ENCODE measurements around the gene TSC2.
"Not testable (repeated sequence)": the region's sequence is repeated elsewhere in the genome, so short reads cannot be mapped to it uniquely, and the experiment has no call there.

The TSC2 gene

GRCh38 chr16:2006317-2006716, 41.5 kb upstream of the TSC2 start:
- Mint-ChIP-seq H3K36me3 (peaks cover 2% of the 10 kb centered on the region), H3K27me3 (no peaks in the 10 kb centered on the region), H3K27ac (peak overlapping the region; percentile 1), H3K9me3 (no peaks in the 10 kb centered on the region), H3K4me3 (no peak overlapping the region), H3K4me1 (peaks cover 36% of the 10 kb centered on the region)
- ATAC-seq (ENCODE audit: low read depth) (no peak), DNase-seq (ENCODE audit: low spot score in 2 of 2) (no peak)

- Mint-ChIP-seq H3K27ac (peak overlapping the region; percentile 1), H3K4me3 (peak overlapping the region; percentile 71), H3K9me3 (no peaks in the 10 kb centered on the region), H3K27me3 (no peaks in the 10 kb centered on the region), H3K4me1 (peaks cover 36% of the 10 kb centered on the region), H3K36me3 (no peaks in the 10 kb centered on the region)
- DNase-seq (ENCODE audit: low spot score in 2 of 2) (no peak), ATAC-seq (ENCODE audit: low read depth) (no peak)
These were observed 40.5 kb upstream of the TSC2 start for GRCh38 chr16:2007081-2007836.

GRCh38 chr16:2008009-2008526, 39.7 kb upstream of the TSC2 start:
- no peak for ATAC-seq (ENCODE audit: low read depth)
- Mint-ChIP-seq H3K9me3 (no peaks in the 10 kb centered on the region), H3K27me3 (no peaks in the 10 kb centered on the region), H3K4me3 (peak overlapping the region; percentile 71), H3K27ac (peak overlapping the region; percentile 26), H3K36me3 (no peaks in the 10 kb centered on the region), H3K4me1 (peaks cover 36% of the 10 kb centered on the region)
- DNase-seq (ENCODE audit: low spot score in 2 of 2): no peak

DNA sequence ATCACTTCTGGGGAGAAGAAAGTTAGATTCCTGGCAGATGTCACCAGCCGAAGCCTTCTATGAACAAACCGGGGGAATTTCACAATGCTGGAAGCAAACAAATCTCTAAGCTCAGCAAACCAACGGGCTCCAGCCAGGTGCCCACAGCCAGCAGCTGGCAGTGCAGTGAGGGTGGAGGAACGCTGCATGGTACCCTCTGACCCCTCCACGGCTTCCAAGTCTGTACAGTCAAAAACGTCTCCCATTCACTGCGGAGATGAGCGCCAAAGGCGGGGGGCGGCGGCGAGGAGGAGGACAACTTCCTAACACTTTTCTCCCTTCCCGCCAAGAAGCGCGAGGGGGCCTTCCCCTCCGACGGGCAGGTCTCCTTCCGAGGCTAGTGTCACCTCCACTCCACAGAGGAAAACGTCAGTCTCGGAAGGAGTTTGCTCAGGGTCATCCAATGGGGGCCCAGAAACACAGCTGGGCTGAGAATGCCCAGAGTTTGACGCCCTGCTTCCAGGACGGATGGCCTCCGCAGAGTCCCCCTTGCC, 39.1 kb upstream of the TSC2 start:
- H3K4me1 Mint-ChIP-seq: peaks cover 36% of the 10 kb centered on the region
- no peaks in the 10 kb centered on the region for H3K27me3 Mint-ChIP-seq
- peak overlapping the region; percentile 71 for H3K4me3 Mint-ChIP-seq
- H3K9me3 Mint-ChIP-seq: no peaks in the 10 kb centered on the region
- H3K36me3 Mint-ChIP-seq: no peaks in the 10 kb centered on the region
- DNase-seq (ENCODE audit: low spot score in 2 of 2) (no peak), ATAC-seq (ENCODE audit: low read depth) (no peak)
- peak overlapping the region; percentile 26 for H3K27ac Mint-ChIP-seq

DNA sequence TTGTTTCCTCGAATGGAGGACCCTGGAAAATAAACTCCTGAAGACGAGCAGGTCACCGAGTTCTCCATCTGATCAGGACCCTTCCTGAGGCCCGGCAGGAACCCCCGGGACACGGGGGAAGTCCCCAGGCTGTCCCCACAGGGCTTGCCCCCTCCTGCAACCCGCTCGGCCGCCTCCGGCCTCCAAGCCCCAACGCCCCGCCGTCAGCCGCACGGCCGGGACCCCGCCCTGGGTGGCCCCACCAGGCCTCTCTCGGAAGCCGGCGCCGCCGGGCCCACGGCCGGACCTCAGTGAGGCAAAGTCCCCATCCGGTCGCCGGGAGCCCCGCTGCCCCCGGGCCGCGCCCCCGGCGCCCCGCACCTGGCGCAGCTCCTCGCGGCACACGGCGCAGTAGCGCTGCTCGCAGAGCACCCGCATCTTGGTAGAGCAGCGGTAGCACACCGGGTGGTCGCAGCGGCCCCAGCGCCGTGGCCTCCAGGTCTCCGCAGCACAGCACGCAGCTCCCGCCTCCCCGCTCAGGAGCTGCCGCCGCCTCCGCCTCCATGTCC, 38.5 kb upstream of the TSC2 start:
- H3K27me3 Mint-ChIP-seq: no peaks in the 10 kb centered on the region
- ATAC-seq (ENCODE audit: low read depth) (peak; percentile 46), DNase-seq (ENCODE audit: low spot score in 2 of 2) (no peak)
- no peaks in the 10 kb centered on the region for H3K36me3 Mint-ChIP-seq
- peaks cover 33% of the 10 kb centered on the region for H3K4me1 Mint-ChIP-seq
- no peaks in the 10 kb centered on the region for H3K9me3 Mint-ChIP-seq
- H3K27ac Mint-ChIP-seq: no peak overlapping the region
- peak overlapping the region; percentile 71 for H3K4me3 Mint-ChIP-seq

GRCh38 chr16:2009791-2010510, 37.8 kb upstream of the TSC2 start, which contains the start of gene ZNF598:
ZNF598 (minus strand) TSS chr16:2009821.
- Mint-ChIP-seq H3K4me1 (peaks cover 32% of the 10 kb centered on the region), H3K27ac (peak within 1 kb of the TSS; percentile 92), H3K9me3 (no peaks in the 10 kb centered on the region), H3K27me3 (no peaks in the 10 kb centered on the region), H3K4me3 (peak within 1 kb of the TSS; percentile 91), H3K36me3 (no peaks in the 10 kb centered on the region)
- DNase-seq (ENCODE audit: low spot score in 2 of 2) (peak; percentile 69 to 77), ATAC-seq (ENCODE audit: low read depth) (peak; percentile 97)

DNA sequence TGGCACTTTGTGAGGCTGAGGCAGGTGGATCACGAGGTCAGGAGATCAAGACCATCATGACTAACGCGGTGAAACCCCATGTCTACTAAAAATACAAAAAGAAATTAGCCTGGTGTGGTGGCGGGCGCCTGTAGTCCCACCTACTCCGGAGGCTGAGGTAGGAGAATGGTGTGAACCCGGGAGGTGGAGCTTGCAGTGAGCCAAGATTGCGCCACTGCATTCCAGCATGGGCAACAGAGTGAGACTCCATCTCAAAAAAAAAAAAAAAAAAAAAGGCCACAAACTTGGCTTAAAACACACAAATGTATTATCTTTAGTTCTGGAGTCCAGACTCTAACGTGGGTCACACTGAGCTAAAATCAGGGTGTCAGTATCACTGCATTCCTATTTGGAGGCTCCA, 36.1 kb upstream of the TSC2 start:
- H3K9me3 Mint-ChIP-seq; H3K36me3 Mint-ChIP-seq; DNase-seq (ENCODE audit: low spot score in 2 of 2); H3K27me3 Mint-ChIP-seq; H3K4me3 Mint-ChIP-seq; H3K27ac Mint-ChIP-seq; ATAC-seq (ENCODE audit: low read depth): not testable (repeated sequence)
- H3K4me1 Mint-ChIP-seq: peaks cover 20% of the 10 kb centered on the region

DNA sequence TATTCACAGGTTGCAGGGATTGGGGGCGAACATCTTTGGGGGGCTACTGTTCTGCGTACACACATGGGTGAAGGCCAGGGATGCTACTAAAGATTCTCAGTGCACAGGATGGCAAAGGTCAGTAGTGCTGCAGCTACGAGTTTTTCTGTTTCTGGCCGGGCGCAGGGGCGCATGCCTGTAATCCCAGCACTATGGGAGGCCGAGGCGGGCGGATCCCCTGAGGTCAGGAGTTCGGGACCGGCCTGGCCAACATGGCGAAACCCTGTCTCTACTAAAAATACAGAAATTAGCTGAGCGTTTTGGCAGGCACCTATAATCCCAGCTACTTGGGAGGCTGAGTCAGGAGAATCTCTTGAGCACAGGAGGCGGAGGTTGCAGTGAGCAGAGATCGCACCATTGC, 34.3 kb upstream of the TSC2 start:
- peaks cover 7% of the 10 kb centered on the region for H3K4me1 Mint-ChIP-seq
- peaks cover 1% of the 10 kb centered on the region for H3K27me3 Mint-ChIP-seq
- ATAC-seq (ENCODE audit: low read depth) (no peak), DNase-seq (ENCODE audit: low spot score in 2 of 2) (no peak)
- H3K27ac Mint-ChIP-seq: no peak overlapping the region
- H3K36me3 Mint-ChIP-seq: no peaks in the 10 kb centered on the region
- H3K4me3 Mint-ChIP-seq: no peak overlapping the region
- H3K9me3 Mint-ChIP-seq: no peaks in the 10 kb centered on the region

DNA sequence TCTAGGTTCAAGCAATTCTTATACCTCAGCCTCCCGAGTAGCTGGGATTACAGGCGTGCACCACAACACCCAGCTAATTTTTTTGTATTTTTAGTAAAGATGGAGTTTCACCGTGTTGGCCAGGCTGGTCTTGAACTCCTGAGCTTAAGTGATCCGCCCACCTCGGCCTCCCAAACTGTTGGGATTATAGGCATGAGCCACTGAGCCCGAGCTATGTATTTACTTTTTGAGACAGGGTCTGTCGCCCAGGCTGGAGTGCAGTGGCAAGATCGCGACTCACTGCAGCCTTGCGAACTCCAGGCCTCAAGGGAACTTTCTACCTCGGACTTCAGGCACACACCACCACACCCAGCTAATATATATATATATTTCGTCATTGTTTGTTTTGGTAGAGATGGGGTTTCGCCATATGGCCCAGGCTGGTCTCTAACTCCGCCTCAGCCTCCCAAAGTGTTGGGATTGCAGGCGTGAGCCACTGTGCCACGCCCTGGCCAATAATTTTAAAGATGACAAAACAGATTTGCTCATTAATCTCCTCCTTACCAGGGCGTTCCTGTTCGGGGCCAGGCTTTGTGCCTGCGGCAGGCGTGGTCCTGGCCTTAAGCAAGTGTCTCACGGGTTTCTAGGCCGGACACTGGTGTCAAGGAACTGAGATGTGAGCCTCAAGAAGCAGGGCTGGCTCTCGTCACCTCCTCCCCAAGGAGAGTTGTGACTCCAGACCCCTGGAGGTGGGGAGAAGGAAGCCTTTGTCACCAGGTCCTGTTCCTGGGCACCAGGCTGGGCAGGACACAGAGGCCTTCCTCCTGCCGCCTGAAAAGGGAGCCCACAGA, 32.5 kb upstream of the TSC2 start:
- Mint-ChIP-seq H3K4me3 (no peak overlapping the region), H3K27me3 (peaks cover 4% of the 10 kb centered on the region), H3K36me3 (no peaks in the 10 kb centered on the region), H3K27ac (no peak overlapping the region), H3K9me3 (no peaks in the 10 kb centered on the region), H3K4me1 (no peaks in the 10 kb centered on the region)
- no peak for ATAC-seq (ENCODE audit: low read depth)
- DNase-seq (ENCODE audit: low spot score in 2 of 2): no peak

DNA sequence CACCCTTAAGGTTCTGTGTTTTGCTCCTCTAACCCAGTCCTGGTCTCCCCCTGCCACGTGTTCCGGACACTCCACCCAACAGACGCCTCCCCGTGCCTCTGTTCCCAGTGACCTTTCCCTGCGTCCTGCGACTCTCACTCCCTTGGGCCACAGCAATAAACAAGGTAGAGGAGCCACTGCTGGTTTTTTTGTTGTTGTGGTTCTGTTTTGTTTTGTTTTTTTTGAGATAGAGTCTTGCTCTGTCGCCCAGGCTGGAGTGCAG, 31.9 kb upstream of the TSC2 start:
- H3K4me1 Mint-ChIP-seq: no peaks in the 10 kb centered on the region
- H3K27ac Mint-ChIP-seq: no peak overlapping the region
- H3K9me3 Mint-ChIP-seq: no peaks in the 10 kb centered on the region
- no peaks in the 10 kb centered on the region for H3K36me3 Mint-ChIP-seq
- no peak overlapping the region for H3K4me3 Mint-ChIP-seq
- peaks cover 5% of the 10 kb centered on the region for H3K27me3 Mint-ChIP-seq
- no peak for ATAC-seq (ENCODE audit: low read depth)
- no peak for DNase-seq (ENCODE audit: low spot score in 2 of 2)

GRCh38 chr16:2016407-2016922, 31.3 kb upstream of the TSC2 start:
- H3K36me3 Mint-ChIP-seq: no peaks in the 10 kb centered on the region
- no peaks in the 10 kb centered on the region for H3K9me3 Mint-ChIP-seq
- peaks cover 7% of the 10 kb centered on the region for H3K27me3 Mint-ChIP-seq
- H3K4me1 Mint-ChIP-seq: no peaks in the 10 kb centered on the region
- no peak overlapping the region for H3K4me3 Mint-ChIP-seq
- DNase-seq (ENCODE audit: low spot score in 2 of 2): no peak
- ATAC-seq (ENCODE audit: low read depth): no peak
- no peak overlapping the region for H3K27ac Mint-ChIP-seq

- Mint-ChIP-seq H3K27me3 (peaks cover 15% of the 10 kb centered on the region), H3K4me1 (peaks cover 11% of the 10 kb centered on the region), H3K36me3 (no peaks in the 10 kb centered on the region), H3K9me3 (no peaks in the 10 kb centered on the region), H3K4me3 (peak within 1 kb of the TSS; percentile 41), H3K27ac (no peak within 1 kb of the TSS)
- DNase-seq (ENCODE audit: low spot score in 2 of 2) (no peak), ATAC-seq (ENCODE audit: low read depth) (peak; percentile 21)
These were observed 28.3 kb upstream of the TSC2 start, which contains the start of gene NPW for GRCh38 chr16:2019518-2019920. NPW (plus strand) TSS chr16:2019785.

DNA sequence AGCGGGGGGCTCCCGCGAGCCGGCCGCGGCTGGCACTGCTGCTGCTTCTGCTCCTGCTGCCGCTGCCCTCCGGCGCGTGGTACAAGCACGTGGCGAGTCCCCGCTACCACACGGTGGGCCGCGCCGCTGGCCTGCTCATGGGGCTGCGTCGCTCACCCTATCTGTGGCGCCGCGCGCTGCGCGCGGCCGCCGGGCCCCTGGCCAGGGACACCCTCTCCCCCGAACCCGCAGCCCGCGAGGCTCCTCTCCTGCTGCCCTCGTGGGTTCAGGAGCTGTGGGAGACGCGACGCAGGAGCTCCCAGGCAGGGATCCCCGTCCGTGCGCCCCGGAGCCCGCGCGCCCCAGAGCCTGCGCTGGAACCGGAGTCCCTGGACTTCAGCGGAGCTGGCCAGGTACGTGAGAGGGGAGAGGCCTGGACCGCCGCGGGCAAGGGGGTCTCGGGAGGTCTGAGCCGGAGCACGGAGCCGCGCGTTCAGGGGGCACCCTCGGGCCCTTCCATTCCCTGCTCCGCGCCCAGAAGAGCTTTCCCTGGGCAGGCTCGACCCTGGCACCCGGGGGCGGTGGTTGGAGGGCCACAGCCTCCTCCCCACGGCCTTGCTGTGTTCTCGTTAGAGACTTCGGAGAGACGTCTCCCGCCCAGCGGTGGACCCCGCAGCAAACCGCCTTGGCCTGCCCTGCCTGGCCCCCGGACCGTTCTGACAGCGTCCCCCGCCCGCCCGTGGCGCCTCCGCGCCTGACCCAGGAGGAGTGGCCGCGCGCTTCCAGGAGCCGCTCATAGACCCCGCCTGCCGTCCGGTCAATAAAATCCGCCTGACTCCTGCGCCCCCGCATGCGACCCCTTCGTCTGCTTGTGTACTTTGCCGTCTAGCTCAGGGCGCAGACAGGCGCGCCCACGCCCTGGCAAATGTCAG, 27.6 kb upstream of the TSC2 start:
- DNase-seq (ENCODE audit: low spot score in 2 of 2) (no peak), ATAC-seq (ENCODE audit: low read depth) (no peak)
- Mint-ChIP-seq H3K9me3 (no peaks in the 10 kb centered on the region), H3K4me1 (peaks cover 13% of the 10 kb centered on the region), H3K27ac (no peak overlapping the region), H3K36me3 (no peaks in the 10 kb centered on the region), H3K27me3 (peaks cover 17% of the 10 kb centered on the region), H3K4me3 (peak overlapping the region; percentile 41)
